ENCODE measurements around the gene SAP130. TPM values are rescaled to one million over a fixed set of nuclear protein-coding genes. Genes with fewer than 3 reads are reported as not detected.

Gene SAP130
- total RNA-seq, 1 donor from 2014 or later: 27.1 TPM

- POLR2A ChIA-PET: no interaction called here
- no peak for TF ChIP-seq CTCF (IDR thresholded peaks at IDR 0.05)
- Mint-ChIP-seq H3K27me3 (peaks cover 3% of the 10 kb centered on the region), H3K4me3 (no peak overlapping the region), H3K27ac (no peak overlapping the region), H3K4me1 (peaks cover 4% of the 10 kb centered on the region), H3K9me3 (peaks cover 3% of the 10 kb centered on the region), H3K36me3 (ENCODE audit: low read depth) (no peaks in the 10 kb centered on the region)
- DNase-seq: no peak
- CTCF ChIA-PET: no interaction called here
- ATAC-seq (ENCODE audit: low read depth): no peak
- intact Hi-C loops (cut with micrococcal nuclease): no loop called here
These were observed 121.5 kb downstream of the SAP130 start for GRCh38 chr2:127906206-127906926.

GRCh38 chr2:127901339-127902056, 126.4 kb downstream of the SAP130 start:
- H3K4me3 Mint-ChIP-seq: no peak overlapping the region
- no peak for TF ChIP-seq CTCF (IDR thresholded peaks at IDR 0.05)
- ChIA-PET POLR2A (interaction anchor here (0.6 to 1.1 kb wide), 2 partner anchors 15 to 170 kb away, joined by 3 read pairs; partner anchors contain the start of gene AMMECR1L), CTCF (no interaction called here)
- peaks cover 30% of the 10 kb centered on the region for H3K4me1 Mint-ChIP-seq
- intact Hi-C loops (cut with micrococcal nuclease): no loop called here
- no peaks in the 10 kb centered on the region for H3K27me3 Mint-ChIP-seq
- H3K27ac Mint-ChIP-seq: no peak overlapping the region
- H3K9me3 Mint-ChIP-seq: no peaks in the 10 kb centered on the region
- ATAC-seq (ENCODE audit: low read depth): no peak
- no peak for DNase-seq
- H3K36me3 Mint-ChIP-seq (ENCODE audit: low read depth): no peaks in the 10 kb centered on the region

GRCh38 chr2:127897531-127898211, 130.2 kb downstream of the SAP130 start:
- TF ChIP-seq CTCF (IDR thresholded peaks at IDR 0.05): no peak
- Mint-ChIP-seq H3K4me3 (peak overlapping the region; percentile 47), H3K27ac (peak overlapping the region; percentile 12), H3K9me3 (no peaks in the 10 kb centered on the region), H3K36me3 (ENCODE audit: low read depth) (no peaks in the 10 kb centered on the region), H3K4me1 (peaks cover 27% of the 10 kb centered on the region), H3K27me3 (no peaks in the 10 kb centered on the region)
- intact Hi-C loops (cut with micrococcal nuclease): loop anchor here (1.0 kb wide), 1 partner anchor 10 kb away; no protein-coding TSS in a partner anchor
- ATAC-seq (ENCODE audit: low read depth) (no peak), DNase-seq (no peak)
- ChIA-PET POLR2A (no interaction called here), CTCF (interaction anchor here (0.7 kb wide), 1 partner anchor 313 kb away, joined by 3 read pairs; no protein-coding TSS in a partner anchor)

- Mint-ChIP-seq H3K4me1 (peaks cover 17% of the 10 kb centered on the region), H3K27me3 (no peaks in the 10 kb centered on the region), H3K9me3 (no peaks in the 10 kb centered on the region), H3K36me3 (ENCODE audit: low read depth) (no peaks in the 10 kb centered on the region), H3K4me3 (no peak overlapping the region), H3K27ac (no peak overlapping the region)
- no peak for TF ChIP-seq CTCF (IDR thresholded peaks at IDR 0.05)
- ATAC-seq (ENCODE audit: low read depth) (no peak), DNase-seq (no peak)
- intact Hi-C loops (cut with micrococcal nuclease): no loop called here
- ChIA-PET CTCF (no interaction called here), POLR2A (interaction anchor here (0.7 kb wide), 1 partner anchor 63 kb away, joined by 3 read pairs; no protein-coding TSS in a partner anchor)
These were observed 134.4 kb downstream of the SAP130 start for GRCh38 chr2:127893494-127893893.

- no peaks in the 10 kb centered on the region for H3K27me3 Mint-ChIP-seq
- no peak for ATAC-seq (ENCODE audit: low read depth)
- POLR2A ChIA-PET: no interaction called here
- peaks cover 13% of the 10 kb centered on the region for H3K4me1 Mint-ChIP-seq
- intact Hi-C loops (cut with micrococcal nuclease): no loop called here
- no peak overlapping the region for H3K4me3 Mint-ChIP-seq
- CTCF ChIA-PET: no interaction called here
- DNase-seq: no peak
- no peaks in the 10 kb centered on the region for H3K9me3 Mint-ChIP-seq
- no peak for TF ChIP-seq CTCF (IDR thresholded peaks at IDR 0.05)
- H3K36me3 Mint-ChIP-seq (ENCODE audit: low read depth): no peaks in the 10 kb centered on the region
- no peak overlapping the region for H3K27ac Mint-ChIP-seq
These were observed 134.8 kb downstream of the SAP130 start for GRCh38 chr2:127893033-127893432.
